Endodermal cell (in vitro differentiated cells): Measurements from ENCODE around the gene DNAJC5. TPM values are rescaled to one million over a fixed set of nuclear protein-coding genes. Genes with fewer than 3 reads are reported as not detected.

Experiments
- DNase-seq: peaks from one replicate; pipeline ENCODE4 v3.0.0-alpha.2; 2017
- H3K27ac ChIP-seq: 2 replicates; pipeline ENCODE4 v1.5.1; 2013; ENCODE audit warnings: mild to moderate bottlenecking, low read depth, low read length, moderate library complexity
- H3K27me3 ChIP-seq: 2 replicates; pipeline ENCODE4 v1.6.1; 2013; ENCODE audit warnings: mild to moderate bottlenecking, low read length, moderate library complexity; ENCODE audit not compliant: insufficient read depth, control insufficient read depth, poor library complexity, severe bottlenecking
- H3K36me3 ChIP-seq: 2 replicates; pipeline ENCODE4 v1.7.0; 2013; ENCODE audit warnings: mild to moderate bottlenecking, low read length, moderate library complexity; ENCODE audit not compliant: control insufficient read depth, insufficient read depth
- H3K4me1 ChIP-seq: one replicate; pipeline ENCODE4 v1.7.0; 2013; ENCODE audit warnings: low read length; ENCODE audit not compliant: control insufficient read depth, insufficient read depth
- H3K4me3 ChIP-seq: 2 replicates; pipeline ENCODE4 v1.5.1; 2013; ENCODE audit warnings: mild to moderate bottlenecking, low read length, moderate library complexity
- H3K9ac ChIP-seq: 2 replicates; pipeline ENCODE4 v1.6.1; 2013; ENCODE audit warnings: mild to moderate bottlenecking, low read length, moderate library complexity; ENCODE audit not compliant: poor library complexity, severe bottlenecking; ENCODE audit errors: extremely low read depth
- H3K9me3 ChIP-seq: 2 replicates; pipeline ENCODE4 v1.6.1; 2013; ENCODE audit warnings: mild to moderate bottlenecking, low read length, moderate library complexity; ENCODE audit not compliant: control insufficient read depth
- H3K27ac Mint-ChIP-seq: 2 replicates; pipeline ENCODE4 v1.8.0; 2020; ENCODE audit warnings: mixed read lengths
- H3K27me3 Mint-ChIP-seq: 2 replicates; pipeline ENCODE4 v1.8.0; 2021; ENCODE audit warnings: mild to moderate bottlenecking, mixed read lengths; ENCODE audit not compliant: insufficient read depth
- H3K36me3 Mint-ChIP-seq: 2 replicates; pipeline ENCODE4 v1.8.0; 2020; ENCODE audit warnings: low read depth, mixed read lengths
- H3K4me1 Mint-ChIP-seq: 2 replicates; pipeline ENCODE4 v1.8.0; 2020; ENCODE audit warnings: mixed read lengths
- H3K4me3 Mint-ChIP-seq: 2 replicates; pipeline ENCODE4 v1.8.0; 2020; ENCODE audit warnings: mild to moderate bottlenecking, moderate library complexity, mixed read lengths
- H3K9me3 Mint-ChIP-seq: 2 replicates; pipeline ENCODE4 v1.8.0; 2020; ENCODE audit warnings: mild to moderate bottlenecking, mixed read lengths
- WGBS, 2 experiments: methylation state at CpG; one replicate each; pipeline versions ENCODE4 v1.1.5 to v1.1.7; 2013; ENCODE audit warnings: missing lambda C conversion rate in 2 of 2, mixed read lengths in 1 of 2; ENCODE audit not compliant: insufficient coverage in 1 of 2, insufficient read length in 1 of 2; 5-methylcytosine and 5-hydroxymethylcytosine counted together
- total RNA-seq, 2 donors: library from RNA; stranded (reverse); fragmentation: NEBNext Ultra II Directional in 1 of 2; extraction: Animal tissue kit (Norgen Biotek cat#: 25700) in 1 of 2; gene quantifications; 2 replicates in 1 of 2; 3 replicates in 1 of 2; pipeline ENCODE4 v1.2.1, GENCODE V29; 2021
- TF ChIP-seq, protein P1 (sequence below): fragments of 200-600 bp; sonication (generic); conservative IDR thresholded peaks from 2 replicates; pipeline ENCODE4 v1.5.0; 2021; ENCODE audit warnings: antibody characterized with exemption, mild to moderate bottlenecking

Gene DNAJC5
- total RNA-seq, 2 donors from 2014 or later, result 25.8 to 26.8 TPM

DNA sequence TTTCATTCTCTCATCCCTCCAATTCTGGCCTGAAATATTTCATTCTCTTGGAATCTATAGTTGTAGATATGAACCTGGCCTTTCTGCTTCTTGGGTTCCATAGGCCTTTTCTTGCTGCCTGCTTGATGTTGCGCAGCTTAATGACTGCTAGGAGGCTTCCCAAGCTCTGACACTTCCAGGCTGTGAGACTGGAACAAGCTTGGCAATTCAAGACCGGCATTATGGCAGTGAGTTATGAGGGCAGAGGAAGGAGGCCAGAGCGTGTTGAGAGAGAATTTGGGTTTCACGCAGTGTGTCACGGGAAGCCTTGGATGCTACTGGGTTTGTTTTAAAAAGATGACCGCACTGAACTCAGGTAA is 948 bp upstream of the DNAJC5 start:
- DNase-seq, result no peak
- no peaks in the 10 kb centered on the region for H3K9me3 ChIP-seq
- 49 to 51% methylated on average over 6 of the region's 6 CpGs for WGBS, 2 experiments
- H3K9ac ChIP-seq, result no peak overlapping the region
- H3K4me1 ChIP-seq, result peaks cover 6% of the 10 kb centered on the region
- peaks cover 27% of the 10 kb centered on the region for H3K36me3 ChIP-seq
- no peak overlapping the region for H3K27ac Mint-ChIP-seq
- H3K27me3 ChIP-seq, result peaks cover 20% of the 10 kb centered on the region
- no peak overlapping the region for H3K27ac ChIP-seq
- TF ChIP-seq, protein P1, sequence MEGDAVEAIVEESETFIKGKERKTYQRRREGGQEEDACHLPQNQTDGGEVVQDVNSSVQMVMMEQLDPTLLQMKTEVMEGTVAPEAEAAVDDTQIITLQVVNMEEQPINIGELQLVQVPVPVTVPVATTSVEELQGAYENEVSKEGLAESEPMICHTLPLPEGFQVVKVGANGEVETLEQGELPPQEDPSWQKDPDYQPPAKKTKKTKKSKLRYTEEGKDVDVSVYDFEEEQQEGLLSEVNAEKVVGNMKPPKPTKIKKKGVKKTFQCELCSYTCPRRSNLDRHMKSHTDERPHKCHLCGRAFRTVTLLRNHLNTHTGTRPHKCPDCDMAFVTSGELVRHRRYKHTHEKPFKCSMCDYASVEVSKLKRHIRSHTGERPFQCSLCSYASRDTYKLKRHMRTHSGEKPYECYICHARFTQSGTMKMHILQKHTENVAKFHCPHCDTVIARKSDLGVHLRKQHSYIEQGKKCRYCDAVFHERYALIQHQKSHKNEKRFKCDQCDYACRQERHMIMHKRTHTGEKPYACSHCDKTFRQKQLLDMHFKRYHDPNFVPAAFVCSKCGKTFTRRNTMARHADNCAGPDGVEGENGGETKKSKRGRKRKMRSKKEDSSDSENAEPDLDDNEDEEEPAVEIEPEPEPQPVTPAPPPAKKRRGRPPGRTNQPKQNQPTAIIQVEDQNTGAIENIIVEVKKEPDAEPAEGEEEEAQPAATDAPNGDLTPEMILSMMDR, result no peak
- H3K4me3 Mint-ChIP-seq, result peak overlapping the region; percentile 67
- peaks cover 31% of the 10 kb centered on the region for H3K36me3 Mint-ChIP-seq
- H3K9me3 Mint-ChIP-seq, result no peaks in the 10 kb centered on the region
- H3K4me3 ChIP-seq, result peak overlapping the region; percentile 77
- peaks cover 30% of the 10 kb centered on the region for H3K4me1 Mint-ChIP-seq
- peaks cover 23% of the 10 kb centered on the region for H3K27me3 Mint-ChIP-seq

- DNase-seq, result no peak
- WGBS, 2 experiments, result 1 to 3% methylated on average over 21 to 76 of the region's 87 CpGs
- Histone ChIP-seq H3K9me3 (no peaks in the 10 kb centered on the region), H3K9ac (peak overlapping the region; percentile 86), H3K4me3 (peak overlapping the region; percentile 93), H3K4me1 (peaks cover 7% of the 10 kb centered on the region), H3K36me3 (peaks cover 15% of the 10 kb centered on the region), H3K27ac (no peak overlapping the region), H3K27me3 (peaks cover 26% of the 10 kb centered on the region)
- peak overlapping the region; percentile 71 for H3K27ac Mint-ChIP-seq
- TF ChIP-seq, protein P1, result no peak
- peaks cover 32% of the 10 kb centered on the region for H3K27me3 Mint-ChIP-seq
- peaks cover 28% of the 10 kb centered on the region for H3K36me3 Mint-ChIP-seq
- peaks cover 33% of the 10 kb centered on the region for H3K4me1 Mint-ChIP-seq
- peak overlapping the region; percentile 67 for H3K4me3 Mint-ChIP-seq
- no peaks in the 10 kb centered on the region for H3K9me3 Mint-ChIP-seq
Observed at GRCh38 chr20:63895202-63895951, 451 bp downstream of the DNAJC5 start.

DNA sequence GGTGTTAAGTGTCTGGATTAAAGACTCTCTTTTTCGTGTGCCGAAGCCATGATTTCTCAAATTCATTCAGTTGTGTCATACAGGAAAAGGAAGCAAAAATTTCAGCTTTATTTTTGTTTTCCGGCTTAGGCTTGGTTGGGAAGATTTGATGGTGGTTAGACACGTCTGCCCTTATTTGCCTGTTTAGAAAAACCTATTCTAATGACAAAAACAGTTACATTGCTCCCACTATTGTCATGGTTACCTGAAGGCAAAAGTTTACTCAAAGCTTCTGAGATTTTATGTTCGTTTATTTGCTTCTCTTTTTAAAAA is 982 bp downstream of the DNAJC5 start:
- no peaks in the 10 kb centered on the region for H3K9me3 Mint-ChIP-seq
- peak overlapping the region; percentile 71 for H3K27ac Mint-ChIP-seq
- H3K4me3 ChIP-seq, result peak overlapping the region; percentile 93
- TF ChIP-seq, protein P1, result no peak
- no peak overlapping the region for H3K27ac ChIP-seq
- no peaks in the 10 kb centered on the region for H3K9me3 ChIP-seq
- peak overlapping the region; percentile 67 for H3K4me3 Mint-ChIP-seq
- 17 to 34% methylated on average over 3 to 5 of the region's 5 CpGs for WGBS, 2 experiments
- H3K36me3 ChIP-seq, result peaks cover 10% of the 10 kb centered on the region
- H3K36me3 Mint-ChIP-seq, result peaks cover 26% of the 10 kb centered on the region
- H3K27me3 ChIP-seq, result peaks cover 31% of the 10 kb centered on the region
- peaks cover 38% of the 10 kb centered on the region for H3K27me3 Mint-ChIP-seq
- peaks cover 33% of the 10 kb centered on the region for H3K4me1 Mint-ChIP-seq
- H3K4me1 ChIP-seq, result peaks cover 7% of the 10 kb centered on the region
- H3K9ac ChIP-seq, result peak overlapping the region; percentile 86
- DNase-seq, result no peak
